Mesothelial cell of epicardium (in vitro differentiated cells): ENCODE data around the gene KCNJ15. TPM values are rescaled to one million over a fixed set of nuclear protein-coding genes. Genes with fewer than 3 reads are reported as not detected.

ENCODE experiments used
- DNase-seq, 2 experiments: peaks; one replicate each; pipeline ENCODE4 v3.0.0; 2021; ENCODE audit warnings: low spot score in 2 of 2; ENCODE audit not compliant: unreplicated experiment in 2 of 2
- H3K27ac Mint-ChIP-seq: 2 replicates; pipeline ENCODE4 v1.8.0; 2021; ENCODE audit warnings: mixed read lengths
- H3K27me3 Mint-ChIP-seq: 2 replicates; pipeline ENCODE4 v1.8.0; 2021; ENCODE audit warnings: low read depth, mixed read lengths
- H3K36me3 Mint-ChIP-seq: 2 replicates; pipeline ENCODE4 v1.8.0; 2021; ENCODE audit warnings: mixed read lengths
- H3K4me1 Mint-ChIP-seq: 2 replicates; pipeline ENCODE4 v1.8.0; 2021; ENCODE audit warnings: mixed read lengths
- H3K4me3 Mint-ChIP-seq: 2 replicates; pipeline ENCODE4 v1.8.0; 2021; ENCODE audit warnings: mild to moderate bottlenecking, moderate library complexity, mixed read lengths
- H3K9me3 Mint-ChIP-seq: 2 replicates; pipeline ENCODE4 v1.8.0; 2021; ENCODE audit warnings: mixed read lengths
- CTCF ChIP-seq: fragments of 200-600 bp; sonication (generic); IDR thresholded peaks from one replicate; pipeline ENCODE4 v1.5.0; 2021; ENCODE audit warnings: antibody characterized with exemption; ENCODE audit not compliant: unreplicated experiment
- total RNA-seq: library from RNA; stranded (reverse); gene quantifications from 3 replicates; pipeline ENCODE4 v1.2.1, GENCODE V29; 2021

Gene KCNJ15
- total RNA-seq, 1 donor from 2014 or later, result 1.9 TPM

GRCh38 chr21:38220270-38220737 lies 36.5 kb upstream of the KCNJ15 start:
- peaks cover 47% of the 10 kb centered on the region for H3K9me3 Mint-ChIP-seq

GRCh38 chr21:38221594-38221993 lies 35.2 kb upstream of the KCNJ15 start:
- H3K27me3 Mint-ChIP-seq, result no peaks in the 10 kb centered on the region
- peaks cover 3% of the 10 kb centered on the region for H3K36me3 Mint-ChIP-seq
- no peak for TF ChIP-seq CTCF
- DNase-seq, result no peak
- H3K9me3 Mint-ChIP-seq, result peaks cover 58% of the 10 kb centered on the region
- no peak overlapping the region for H3K4me3 Mint-ChIP-seq
- peaks cover 6% of the 10 kb centered on the region for H3K4me1 Mint-ChIP-seq
- no peak overlapping the region for H3K27ac Mint-ChIP-seq

More at GRCh38 chr21:38220270-38220737, 36.5 kb upstream of the KCNJ15 start:
- Mint-ChIP-seq H3K27ac (no peak overlapping the region), H3K27me3 (no peaks in the 10 kb centered on the region), H3K4me1 (peaks cover 6% of the 10 kb centered on the region), H3K4me3 (no peak overlapping the region), H3K36me3 (peaks cover 3% of the 10 kb centered on the region)
- TF ChIP-seq CTCF, result no peak
- DNase-seq, result no peak

GRCh38 chr21:38223893-38224540 lies 32.8 kb upstream of the KCNJ15 start:
- Mint-ChIP-seq H3K4me1 (peaks cover 5% of the 10 kb centered on the region), H3K4me3 (no peak overlapping the region), H3K9me3 (peaks cover 78% of the 10 kb centered on the region), H3K27me3 (no peaks in the 10 kb centered on the region), H3K27ac (no peak overlapping the region), H3K36me3 (peaks cover 21% of the 10 kb centered on the region)
- TF ChIP-seq CTCF, result no peak
- DNase-seq, result no peak

- no peaks in the 10 kb centered on the region for H3K27me3 Mint-ChIP-seq
- H3K27ac Mint-ChIP-seq, result no peak overlapping the region
Observed at GRCh38 chr21:38227401-38227800, 29.4 kb upstream of the KCNJ15 start.

GRCh38 chr21:38228115-38228514 lies 28.7 kb upstream of the KCNJ15 start:
- no peaks in the 10 kb centered on the region for H3K27me3 Mint-ChIP-seq
- no peaks in the 10 kb centered on the region for H3K4me1 Mint-ChIP-seq
- no peak for DNase-seq
- H3K9me3 Mint-ChIP-seq, result peaks cover 78% of the 10 kb centered on the region
- no peak overlapping the region for H3K4me3 Mint-ChIP-seq
- peaks cover 29% of the 10 kb centered on the region for H3K36me3 Mint-ChIP-seq
- no peak for TF ChIP-seq CTCF
- H3K27ac Mint-ChIP-seq, result no peak overlapping the region

More at GRCh38 chr21:38227401-38227800, 29.4 kb upstream of the KCNJ15 start:
- no peak for TF ChIP-seq CTCF
- Mint-ChIP-seq H3K4me3 (no peak overlapping the region), H3K4me1 (no peaks in the 10 kb centered on the region), H3K9me3 (peaks cover 79% of the 10 kb centered on the region), H3K36me3 (peaks cover 28% of the 10 kb centered on the region)
- no peak for DNase-seq
